HG02938 (cell line): Measurements from ENCODE around the gene C1S.
"Not testable (repeated sequence)": the region's sequence is repeated elsewhere in the genome, so short reads cannot be mapped to it uniquely, and the experiment has no call there.

ENCODE experiments used
- ATAC-seq: cut with Tn5 transposase; IDR thresholded peaks from one replicate; pipeline ENCODE4 v1.9.1; 2021; ENCODE audit warnings: mild to moderate bottlenecking, moderate library complexity; ENCODE audit not compliant: unreplicated experiment

The C1S gene

DNA sequence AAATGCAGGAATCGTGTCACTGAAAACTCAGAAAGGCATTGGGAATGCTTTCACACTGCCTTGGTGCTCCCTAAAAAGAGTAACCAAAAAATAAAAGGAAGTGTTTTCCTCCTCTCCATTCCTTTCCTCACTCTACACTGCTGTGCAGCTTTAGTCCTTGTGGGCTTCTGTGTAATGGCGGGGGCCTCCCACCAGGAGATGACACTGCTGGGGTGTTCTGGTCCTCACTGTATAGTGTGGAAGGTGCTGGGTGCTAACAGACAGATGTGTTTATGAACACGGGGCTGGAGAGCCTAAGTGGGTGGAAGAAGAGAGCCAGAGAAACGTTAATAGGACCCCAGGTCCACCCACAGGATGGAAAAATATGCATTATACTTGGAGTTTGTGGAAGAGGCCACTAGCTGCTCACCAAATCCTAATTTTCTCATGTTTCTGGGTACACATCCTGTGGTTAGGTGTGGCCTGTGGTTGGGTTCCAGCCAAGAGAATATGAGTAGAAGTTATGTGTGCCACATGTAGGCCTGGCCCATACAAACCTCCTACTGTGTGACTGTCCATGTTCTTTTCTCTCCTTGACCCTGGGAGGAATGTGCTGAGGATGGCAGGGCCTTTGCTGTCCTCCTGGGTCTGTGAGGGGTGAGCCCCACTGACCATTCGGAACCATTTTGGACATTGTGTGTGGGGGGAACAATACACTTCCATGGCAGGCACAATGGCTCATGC, 14.0 kb upstream of the C1S start:
- no peak for ATAC-seq

DNA sequence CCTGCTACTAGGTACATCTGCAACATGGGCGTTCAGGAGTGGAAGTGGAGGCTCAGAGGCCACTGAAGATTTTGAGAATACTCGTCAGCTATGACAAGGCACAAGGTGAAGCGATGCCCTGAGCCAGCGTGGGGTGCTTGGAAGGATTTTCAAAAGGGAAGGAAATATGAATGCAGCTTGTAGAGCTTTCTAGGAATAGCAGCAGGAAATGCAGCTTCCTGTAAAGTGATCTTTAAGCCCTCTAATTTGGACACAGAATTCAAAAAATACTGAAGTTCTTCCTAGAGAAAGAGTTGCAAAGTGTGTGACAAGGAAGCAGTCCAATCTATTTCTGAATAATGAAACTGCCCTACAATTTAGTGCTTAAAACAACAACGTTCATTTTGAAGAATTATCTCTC, 13.2 kb upstream of the C1S start:
- no peak for ATAC-seq

DNA sequence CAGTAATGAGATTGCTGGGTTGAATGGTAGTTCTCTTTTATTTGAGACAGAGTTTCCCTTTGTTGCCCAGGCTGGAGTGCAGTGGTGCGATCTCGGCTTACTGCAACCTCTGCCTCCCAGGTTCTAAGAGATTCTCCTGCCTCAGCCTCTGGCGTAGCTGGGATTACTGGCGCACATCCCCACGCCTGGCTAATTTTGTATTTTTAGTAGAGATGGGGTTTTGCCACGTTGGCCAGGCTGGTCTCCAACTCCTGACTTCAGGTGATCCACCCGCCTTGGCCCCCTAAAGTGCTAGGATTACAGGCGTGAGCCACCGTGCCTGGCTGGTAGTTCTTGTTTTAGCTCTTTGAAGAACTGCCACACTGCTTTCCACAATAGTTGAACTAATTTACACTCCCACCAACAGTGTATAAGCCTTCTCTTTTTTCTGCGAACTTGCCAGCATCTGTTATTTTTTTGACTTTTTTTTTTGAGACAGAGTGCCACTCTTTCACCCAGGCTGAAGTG, 11.0 kb upstream of the C1S start:
- not testable (repeated sequence) for ATAC-seq

DNA sequence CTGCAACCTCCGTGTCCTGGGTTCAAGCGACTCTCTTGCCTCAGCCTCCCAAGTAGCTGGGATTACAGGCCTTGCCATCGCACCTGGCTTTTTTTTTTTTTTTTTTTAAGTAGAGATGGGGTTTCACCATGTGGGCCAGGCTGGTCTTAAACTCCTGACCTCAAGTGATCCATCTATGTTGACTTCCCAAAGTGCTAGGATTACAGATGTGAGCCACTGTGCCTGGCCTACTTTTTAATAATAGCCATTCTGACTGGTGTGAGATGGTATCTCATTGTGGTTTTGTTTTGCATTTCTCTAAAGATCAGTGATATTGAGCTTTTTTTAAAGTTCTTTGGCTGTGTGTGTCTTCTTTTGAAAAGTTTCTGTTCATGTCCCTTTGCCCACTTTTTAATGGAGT, 10.5 kb upstream of the C1S start:
- ATAC-seq, result not testable (repeated sequence)

DNA sequence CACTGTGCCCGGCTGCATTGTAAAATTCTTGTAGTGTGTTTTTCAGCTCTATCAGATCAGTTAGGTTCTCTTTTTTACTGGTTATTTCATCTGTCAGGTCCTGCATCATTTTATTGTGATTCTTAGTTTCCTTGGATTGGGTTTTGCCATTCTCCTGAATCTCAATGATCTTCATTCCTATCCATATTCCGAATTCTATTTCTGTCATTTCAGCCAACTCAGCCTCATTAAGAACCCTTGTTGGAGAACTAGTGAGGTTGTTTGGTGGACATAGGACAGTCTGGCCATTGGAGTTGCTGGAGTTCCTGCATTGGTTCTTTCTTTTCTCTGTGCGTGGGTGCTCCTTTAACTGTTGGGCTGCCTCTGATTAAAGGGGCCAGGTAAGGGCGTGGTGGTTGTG, 5.6 kb upstream of the C1S start:
- no peak for ATAC-seq

DNA sequence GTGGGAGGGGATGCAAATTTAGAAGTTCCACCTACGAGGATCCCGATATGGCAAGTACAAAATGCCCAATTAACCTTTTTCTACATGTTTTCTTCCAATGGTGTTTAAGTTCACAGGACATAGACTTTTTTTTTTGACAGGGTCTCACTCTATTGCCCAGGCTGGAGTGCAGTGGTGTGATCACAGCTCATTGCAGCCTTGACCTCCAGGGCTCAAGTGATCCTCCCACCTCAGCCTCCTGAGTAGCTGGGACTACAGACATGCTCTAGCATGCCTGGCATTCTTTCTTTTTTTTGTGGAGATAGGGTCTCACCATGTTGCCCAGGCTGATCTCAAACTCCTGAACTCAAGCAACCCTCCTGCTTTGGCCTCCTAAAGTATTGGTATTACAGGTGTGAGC, 4.8 kb upstream of the C1S start:
- not testable (repeated sequence) for ATAC-seq

DNA sequence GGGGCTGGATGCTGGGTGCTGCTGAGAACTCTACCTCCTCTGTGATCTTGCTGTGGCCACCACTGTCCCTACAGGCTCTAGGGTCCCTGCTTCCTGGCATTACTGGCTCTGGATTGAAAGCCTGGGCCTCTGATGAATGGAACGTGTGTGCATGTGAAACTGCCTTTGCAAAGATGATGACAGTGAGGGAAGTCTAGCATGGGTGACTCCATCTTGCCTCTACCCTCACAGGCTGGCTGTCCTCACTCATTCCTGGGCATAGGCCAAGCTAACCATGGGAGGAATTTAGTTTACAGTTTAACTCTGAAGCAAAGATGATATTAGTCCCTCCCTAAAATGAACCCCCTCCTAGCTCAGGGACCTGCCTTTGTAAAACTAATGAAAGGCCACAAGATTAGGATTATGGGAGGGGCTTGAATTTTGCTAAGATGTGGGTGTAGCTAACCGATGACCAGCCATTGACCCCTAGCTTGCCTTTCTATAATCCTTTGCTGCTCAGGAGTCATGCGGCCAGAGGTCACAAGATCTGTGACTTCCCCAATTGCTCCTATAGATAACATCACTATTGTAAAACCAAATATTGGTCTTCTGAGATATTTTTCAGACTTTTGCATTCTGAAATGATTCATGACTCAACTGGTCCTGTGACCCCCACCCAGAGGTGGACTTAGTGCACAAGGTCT, 2.2 kb upstream of the C1S start:
- ATAC-seq, result no peak

DNA sequence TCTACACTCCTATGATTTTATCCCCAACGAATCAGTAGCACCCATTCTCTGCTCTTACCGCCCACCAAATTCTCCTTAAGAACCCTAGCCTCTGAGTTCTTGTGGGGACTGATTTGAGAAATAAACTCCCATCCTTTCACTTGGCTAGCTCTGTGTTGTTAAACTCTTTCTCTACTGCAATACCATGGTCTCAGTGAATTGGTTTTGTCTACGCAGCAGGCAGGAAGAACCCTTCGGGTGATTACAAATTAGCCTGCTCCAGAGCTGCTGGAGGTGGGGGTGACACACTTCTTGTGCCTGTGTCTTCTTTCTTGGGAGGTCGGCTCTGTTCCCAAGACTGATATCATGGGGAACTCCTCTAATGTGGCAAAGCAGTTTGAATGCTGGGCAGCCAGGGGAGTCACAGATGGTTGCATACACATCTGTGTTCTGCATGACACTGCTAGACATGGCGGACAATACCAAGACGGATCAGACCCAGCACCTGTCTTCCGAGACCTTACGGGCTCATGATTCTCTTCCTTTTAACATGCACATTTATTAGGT, 1.6 kb upstream of the C1S start:
- no peak for ATAC-seq

DNA sequence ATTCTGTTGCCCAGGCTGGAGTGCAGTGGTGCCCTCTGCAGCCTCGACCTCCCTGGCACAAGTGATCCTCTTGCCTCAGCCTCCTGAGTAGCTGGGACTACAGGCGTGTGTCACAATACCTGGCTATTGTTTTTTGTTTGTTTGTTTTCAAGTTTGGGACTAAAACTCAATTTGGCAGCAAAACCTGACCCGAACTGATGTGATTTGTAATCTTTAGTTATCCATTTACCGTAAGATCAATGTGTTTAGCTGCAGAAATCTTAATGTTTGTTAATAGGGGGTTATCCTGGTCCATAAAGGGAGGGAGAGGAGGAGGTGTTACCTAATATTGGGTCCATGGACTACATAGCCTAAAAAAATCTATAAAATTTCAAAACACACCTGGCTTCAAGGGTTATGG, 738 bp upstream of the C1S start:
- no peak for ATAC-seq

DNA sequence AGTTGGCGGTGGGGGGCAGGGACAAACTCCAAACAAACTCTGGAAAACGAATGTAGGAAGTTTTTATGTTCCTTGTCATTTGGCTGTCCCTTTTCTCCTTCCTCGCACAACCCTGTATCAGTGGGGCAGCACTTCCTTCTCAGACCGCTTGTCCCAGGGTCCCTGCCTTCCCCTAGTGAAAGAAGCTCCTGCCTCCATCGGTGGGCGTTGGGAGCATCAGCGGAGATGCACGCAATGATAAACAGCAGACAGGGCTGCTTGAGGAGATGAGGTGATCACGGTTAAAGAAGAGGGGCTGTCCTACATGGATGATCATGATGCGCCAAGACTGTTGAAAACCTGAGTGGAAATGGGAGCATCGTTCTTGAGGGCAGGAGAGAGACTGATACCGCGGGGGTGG, 620 bp downstream of the C1S start:
- ATAC-seq, result no peak

DNA sequence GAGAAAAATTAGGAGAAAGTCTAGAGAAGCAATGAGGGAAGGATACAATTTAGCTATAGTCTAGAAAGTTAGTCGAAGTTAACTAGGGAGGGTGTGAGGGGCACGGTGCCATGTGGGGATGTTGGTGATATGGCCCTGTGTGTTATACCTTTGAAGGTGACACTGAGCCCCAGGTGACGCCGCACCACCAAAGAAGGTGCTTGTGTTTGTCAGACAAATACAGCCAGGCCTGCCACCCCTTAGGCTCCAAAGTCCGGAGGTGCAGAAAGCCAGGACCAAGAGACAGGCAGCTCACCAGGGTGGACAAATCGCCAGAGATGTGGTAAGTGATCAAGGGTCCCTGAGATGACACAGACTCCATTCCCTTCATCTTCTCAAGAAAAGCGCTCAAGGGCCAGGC, 1.1 kb downstream of the C1S start:
- ATAC-seq, result no peak

DNA sequence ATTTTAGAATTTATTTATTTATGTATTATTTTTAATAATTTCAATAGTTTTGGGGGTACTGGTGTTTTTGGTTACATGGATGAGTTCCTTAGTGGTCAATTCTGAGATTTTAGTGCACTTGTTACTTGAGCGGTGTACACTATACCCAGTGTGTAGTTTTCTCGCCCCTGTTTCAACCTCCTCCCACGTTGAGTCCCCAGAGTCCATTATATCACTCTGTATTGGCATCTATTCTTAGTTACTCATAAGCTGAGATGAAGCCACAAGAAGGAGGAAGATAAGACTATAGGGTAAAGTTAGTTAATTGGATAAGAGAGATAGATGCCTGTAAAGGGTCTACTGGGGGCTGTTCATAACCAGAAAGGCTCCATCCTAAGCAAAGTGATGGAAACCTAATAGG, 4.0 kb downstream of the C1S start:
- ATAC-seq, result no peak

DNA sequence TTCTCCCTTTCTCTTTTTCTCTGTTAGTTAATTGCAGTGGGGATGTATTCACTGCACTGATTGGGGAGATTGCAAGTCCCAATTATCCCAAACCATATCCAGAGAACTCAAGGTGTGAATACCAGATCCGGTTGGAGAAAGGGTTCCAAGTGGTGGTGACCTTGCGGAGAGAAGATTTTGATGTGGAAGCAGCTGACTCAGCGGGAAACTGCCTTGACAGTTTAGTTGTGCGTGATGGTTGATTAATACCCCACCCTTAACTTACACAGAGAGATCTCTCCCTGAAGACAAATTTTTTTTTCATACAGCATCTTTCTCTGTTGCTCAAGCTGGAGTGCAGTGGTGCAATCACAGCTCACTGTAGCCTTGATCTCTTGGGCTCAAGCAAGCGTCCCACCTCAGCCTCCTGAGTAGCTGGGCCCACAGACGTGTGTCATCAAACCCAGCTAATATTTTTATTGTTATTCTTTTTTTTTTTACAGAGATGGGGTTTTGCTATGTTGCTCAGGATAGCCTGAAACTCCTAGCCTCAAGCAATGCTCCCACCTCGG, 4.6 kb downstream of the C1S start:
- no peak for ATAC-seq

DNA sequence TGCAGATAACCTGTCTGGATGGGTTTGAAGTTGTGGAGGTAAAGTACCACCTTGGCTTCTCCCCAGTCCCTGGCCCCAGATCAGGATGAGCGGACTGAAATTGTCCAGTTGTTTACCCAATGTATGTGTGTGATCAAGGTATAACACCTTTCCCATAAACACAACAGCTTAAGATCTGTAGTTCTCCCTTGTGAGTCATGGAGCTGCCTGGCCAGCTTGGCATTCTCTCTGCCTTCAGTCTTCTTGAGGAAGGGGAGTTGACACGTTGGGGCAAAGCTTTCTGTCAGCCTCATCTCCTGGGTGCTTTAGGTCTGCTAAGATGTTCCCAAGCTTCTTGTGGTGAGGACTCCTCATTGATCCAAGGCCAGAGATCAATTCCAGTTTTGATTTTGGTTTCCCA, 6.1 kb downstream of the C1S start:
- ATAC-seq, result no peak

DNA sequence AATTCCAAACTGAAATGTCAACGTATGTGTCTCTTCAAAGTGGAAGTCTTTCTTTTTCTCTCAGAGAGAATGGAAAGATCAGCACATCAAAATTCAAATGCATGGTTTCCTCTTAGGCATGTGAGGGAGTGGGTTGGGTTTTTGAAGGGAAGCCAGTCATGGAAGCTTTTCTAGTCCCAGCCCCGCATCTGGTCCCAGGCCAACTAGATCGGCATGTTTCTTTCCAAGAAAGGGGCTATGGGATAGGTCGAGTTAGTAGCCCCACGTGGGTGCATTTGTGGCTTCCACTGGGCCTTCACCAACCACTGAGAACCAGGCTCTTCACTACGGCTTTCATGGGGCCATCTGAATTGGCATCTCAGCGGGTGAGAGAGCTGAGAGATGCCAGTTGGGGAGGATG, 6.6 kb downstream of the C1S start:
- no peak for ATAC-seq

DNA sequence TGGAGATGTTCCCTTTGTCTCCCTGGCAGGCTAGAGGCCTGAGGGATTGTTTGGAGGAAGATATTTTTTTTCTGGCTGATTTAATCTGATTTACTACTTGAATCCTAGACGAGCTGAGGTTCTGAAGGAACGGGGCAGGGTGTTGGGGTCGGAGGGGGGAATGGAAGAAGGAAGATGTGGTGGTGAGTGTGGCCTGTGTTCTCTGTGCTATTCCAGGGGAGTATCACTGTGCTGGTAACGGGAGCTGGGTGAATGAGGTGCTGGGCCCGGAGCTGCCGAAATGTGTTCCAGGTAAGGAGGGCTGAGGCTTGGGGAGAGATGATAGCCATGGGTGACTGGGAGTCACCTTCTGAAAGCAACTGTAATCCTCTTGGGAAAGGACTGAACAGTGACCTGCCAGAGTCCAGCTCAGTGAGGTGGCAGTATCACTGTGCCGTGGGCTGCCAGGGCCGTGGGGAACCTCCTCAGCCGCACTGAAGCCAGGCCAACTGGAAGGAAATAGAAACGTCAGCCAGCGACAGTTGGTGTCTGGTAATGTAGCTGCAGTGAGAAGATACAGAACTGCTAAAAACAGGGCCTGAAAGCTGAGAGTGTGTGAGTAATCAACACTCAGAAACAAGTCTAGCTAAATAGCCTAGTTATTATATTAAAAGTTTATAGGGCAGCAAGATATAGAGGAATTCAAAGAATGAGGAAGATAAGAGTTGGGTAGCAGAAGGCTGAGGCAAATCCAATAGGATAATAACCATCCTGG, 7.9 kb downstream of the C1S start:
- no peak for ATAC-seq

DNA sequence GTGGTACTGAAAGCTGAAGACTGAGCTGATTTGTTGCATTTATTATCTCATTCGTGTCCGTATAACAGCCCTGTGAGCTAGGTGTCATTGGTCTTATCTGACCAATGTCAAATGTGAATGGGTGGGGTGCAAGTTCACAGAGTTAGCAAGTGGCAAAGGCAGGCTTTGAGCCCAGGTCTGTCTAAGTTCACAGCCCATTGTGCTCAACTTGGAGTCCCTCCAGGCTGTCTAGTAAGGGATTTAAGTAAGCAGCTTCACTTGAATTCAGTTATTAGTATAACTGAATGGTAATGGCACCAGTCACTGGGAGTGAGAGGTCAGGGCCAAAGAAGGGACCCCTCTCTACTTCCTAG, 8.5 kb downstream of the C1S start:
- ATAC-seq, result no peak

DNA sequence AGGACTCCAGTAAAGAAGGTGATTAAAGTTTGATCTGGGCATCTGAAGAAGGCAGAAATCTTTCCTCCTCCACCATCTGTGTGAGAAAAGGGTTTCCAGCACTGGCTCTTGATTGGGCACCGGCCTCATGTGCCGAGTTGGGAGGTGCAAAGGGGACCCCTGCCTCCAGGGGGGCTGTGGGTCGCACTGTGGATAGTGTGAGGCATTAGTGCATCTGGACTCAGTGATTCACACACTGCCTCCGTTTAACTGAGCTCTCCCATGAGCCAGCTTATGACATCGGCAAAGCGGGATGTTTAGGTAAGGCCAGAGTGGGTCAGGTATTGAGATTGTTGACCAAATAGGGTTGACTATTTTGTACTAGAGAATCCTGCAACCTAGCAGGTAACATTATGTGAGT, 8.9 kb downstream of the C1S start:
- ATAC-seq, result no peak

DNA sequence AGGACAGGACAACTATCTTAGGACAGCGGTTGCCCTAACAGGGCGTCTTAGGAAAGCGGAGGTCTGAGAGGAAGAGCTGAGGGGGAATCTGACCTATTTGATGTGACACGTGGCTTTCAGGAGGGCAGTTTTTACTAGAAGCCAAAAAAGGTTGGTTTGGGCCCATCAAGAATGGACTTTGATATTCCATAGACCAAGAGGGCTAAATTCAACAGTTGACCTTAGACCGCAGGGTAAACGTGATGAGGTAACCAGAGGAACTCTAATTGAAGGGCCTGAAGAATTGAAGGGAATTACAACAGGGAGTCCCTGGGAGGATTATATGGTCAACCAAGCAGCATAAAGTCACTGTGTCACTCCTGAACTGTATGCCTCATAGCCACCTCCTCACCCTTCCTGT, 11.5 kb downstream of the C1S start:
- no peak for ATAC-seq

DNA sequence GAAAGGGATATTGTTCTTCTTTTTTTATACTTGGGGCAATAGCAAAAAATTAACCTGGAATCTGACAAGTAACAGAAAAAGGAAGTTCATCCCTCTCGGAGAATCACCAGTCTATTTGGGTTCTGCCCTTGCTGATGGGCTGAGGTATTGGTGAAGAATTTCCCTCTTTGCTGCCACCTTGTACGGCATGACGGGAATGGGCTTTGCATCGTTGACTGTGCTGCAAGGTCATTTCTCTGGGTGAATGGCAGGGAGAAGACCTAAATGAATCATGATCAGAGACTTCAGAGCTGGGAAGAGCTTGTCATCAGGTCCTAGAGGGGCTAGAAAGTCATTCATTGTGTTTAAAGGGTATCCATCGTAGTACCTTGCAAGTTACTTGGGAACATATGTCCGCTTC, 12.0 kb downstream of the C1S start:
- no peak for ATAC-seq

DNA sequence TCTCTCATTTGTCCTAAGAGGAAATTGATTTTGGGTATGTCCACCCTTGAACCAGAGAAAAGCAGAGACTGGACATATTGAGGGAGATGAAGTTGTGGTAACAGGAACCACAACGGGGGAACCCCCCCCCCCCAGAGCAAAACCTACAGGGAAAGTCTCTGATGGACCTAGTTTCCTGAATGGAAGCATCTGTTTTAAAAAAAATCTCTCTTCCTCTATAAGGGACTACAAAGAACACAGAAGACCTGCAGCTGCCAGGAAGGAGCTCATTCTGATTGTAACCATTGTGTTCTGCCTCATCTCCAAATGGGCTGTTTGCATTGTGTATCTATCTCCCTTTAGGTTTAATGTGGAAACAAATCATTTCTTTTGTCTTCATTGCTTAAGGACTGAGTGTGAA, 13.4 kb downstream of the C1S start:
- no peak for ATAC-seq
